C1 segment of cervical spinal cord (tissue), 14 donors: ENCODE measurements around the gene EPHA2.

Experiments
- DNase-seq, 14 donors: peaks; one replicate each; lab custom pipeline; 2025; lab: John Stamatoyannopoulos, UW

The EPHA2 gene

GRCh38 chr1:16092923-16093511 lies 62.9 kb downstream of the EPHA2 start:
- no peak for DNase-seq

GRCh38 chr1:16092097-16092922 lies 63.6 kb downstream of the EPHA2 start:
- DNase-seq = no peak

- no peak for DNase-seq
These were observed 64.6 kb downstream of the EPHA2 start for GRCh38 chr1:16091296-16091695.

- DNase-seq = no peak
These were observed 65.6 kb downstream of the EPHA2 start for GRCh38 chr1:16090076-16090826.

GRCh38 chr1:16088996-16089395 lies 66.9 kb downstream of the EPHA2 start:
- no peak for DNase-seq

- no peak for DNase-seq
These were observed 67.4 kb downstream of the EPHA2 start for GRCh38 chr1:16088351-16088911.

- DNase-seq = no peak
These were observed 68.1 kb downstream of the EPHA2 start for GRCh38 chr1:16087733-16088132.

GRCh38 chr1:16085522-16085921 lies 70.3 kb downstream of the EPHA2 start:
- DNase-seq = no peak

- DNase-seq = no peak
These were observed 72.4 kb downstream of the EPHA2 start for GRCh38 chr1:16083486-16083885.

- peak in 3 of 14 donors; percentile 14 to 19 (median 18) for DNase-seq
These were observed 73.4 kb downstream of the EPHA2 start for GRCh38 chr1:16082283-16083038.

- DNase-seq = no peak
These were observed 74.2 kb downstream of the EPHA2 start for GRCh38 chr1:16081636-16082035.

- DNase-seq = no peak
These were observed 75.3 kb downstream of the EPHA2 start for GRCh38 chr1:16080422-16081150.

GRCh38 chr1:16078925-16079656 lies 76.8 kb downstream of the EPHA2 start:
- DNase-seq = peak in 10 of 14 donors; percentile 26 to 78 (median 50)

GRCh38 chr1:16077406-16078245 lies 78.2 kb downstream of the EPHA2 start:
- peak in 1 of 14 donors; percentile 58 for DNase-seq

GRCh38 chr1:16076865-16077238 lies 79.0 kb downstream of the EPHA2 start:
- DNase-seq = no peak

- DNase-seq = peak in 1 of 14 donors; percentile 17
These were observed 79.6 kb downstream of the EPHA2 start for GRCh38 chr1:16076031-16076864.

- DNase-seq = peak in 6 of 14 donors; percentile 10 to 57 (median 28)
These were observed 80.4 kb downstream of the EPHA2 start for GRCh38 chr1:16075337-16076030.
